Ectodermal cell (in vitro differentiated cells): ENCODE measurements around the gene GATA5.

Experiments used
- H3K27ac ChIP-seq: 2 replicates; pipeline ENCODE4 v1.7.0; 2013; ENCODE audit warnings: mild to moderate bottlenecking, low read depth, low read length; ENCODE audit not compliant: insufficient read depth, poor library complexity, severe bottlenecking
- H3K27me3 ChIP-seq: 2 replicates; pipeline ENCODE4 v1.7.0; 2013; ENCODE audit warnings: mild to moderate bottlenecking, low read length; ENCODE audit not compliant: insufficient read depth, control insufficient read depth, poor library complexity, severe bottlenecking
- H3K36me3 ChIP-seq: one replicate; pipeline ENCODE4 v1.7.0; 2013; ENCODE audit warnings: low read length; ENCODE audit not compliant: control insufficient read depth, insufficient read depth
- H3K4me1 ChIP-seq: one replicate; pipeline ENCODE4 v1.7.0; 2013; ENCODE audit warnings: low read length; ENCODE audit not compliant: control insufficient read depth, insufficient read depth
- H3K4me3 ChIP-seq: 2 replicates; pipeline ENCODE4 v1.7.0; 2013; ENCODE audit warnings: low read depth, low read length, control low read depth; ENCODE audit not compliant: insufficient read depth
- H3K9me3 ChIP-seq: 2 replicates; pipeline ENCODE4 v1.7.0; 2013; ENCODE audit warnings: mild to moderate bottlenecking, low read length, moderate library complexity; ENCODE audit not compliant: control insufficient read depth
- WGBS, 2 experiments: methylation state at CpG; one replicate each; pipeline ENCODE4 v1.1.7; 2013; ENCODE audit warnings: missing lambda C conversion rate in 2 of 2; 5-methylcytosine and 5-hydroxymethylcytosine counted together

The GATA5 gene

GRCh38 chr20:62516338-62516737, 40.5 kb upstream of the GATA5 start:
- Histone ChIP-seq H3K27me3 (no peaks in the 10 kb centered on the region), H3K9me3 (no peaks in the 10 kb centered on the region), H3K36me3 (no peaks in the 10 kb centered on the region), H3K27ac (no peak overlapping the region), H3K4me1 (peaks cover 8% of the 10 kb centered on the region), H3K4me3 (no peak overlapping the region)
- WGBS, 2 experiments = 80 to 86% methylated on average over 13 of the region's 13 CpGs

- Histone ChIP-seq H3K36me3 (no peaks in the 10 kb centered on the region), H3K27ac (no peak overlapping the region), H3K4me1 (peaks cover 9% of the 10 kb centered on the region), H3K9me3 (no peaks in the 10 kb centered on the region), H3K4me3 (no peak overlapping the region), H3K27me3 (no peaks in the 10 kb centered on the region)
- 88 to 91% methylated on average over 12 of the region's 12 CpGs for WGBS, 2 experiments
Measured at GRCh38 chr20:62515826-62516225, 40.0 kb upstream of the GATA5 start.

GRCh38 chr20:62515280-62515679, 39.5 kb upstream of the GATA5 start:
- Histone ChIP-seq H3K36me3 (no peaks in the 10 kb centered on the region), H3K4me3 (no peak overlapping the region), H3K27ac (no peak overlapping the region), H3K4me1 (peaks cover 9% of the 10 kb centered on the region), H3K9me3 (no peaks in the 10 kb centered on the region), H3K27me3 (no peaks in the 10 kb centered on the region)
- WGBS, 2 experiments = 94% methylated on average over 16 of the region's 16 CpGs

- WGBS, 2 experiments = 90 to 94% methylated on average over 14 of the region's 14 CpGs
- H3K27me3 ChIP-seq = no peaks in the 10 kb centered on the region
- H3K36me3 ChIP-seq = no peaks in the 10 kb centered on the region
- no peaks in the 10 kb centered on the region for H3K9me3 ChIP-seq
- no peak overlapping the region for H3K27ac ChIP-seq
- H3K4me3 ChIP-seq = no peak overlapping the region
- H3K4me1 ChIP-seq = peaks cover 9% of the 10 kb centered on the region
Measured at GRCh38 chr20:62513991-62514390, 38.2 kb upstream of the GATA5 start.

GRCh38 chr20:62511915-62512610, 36.3 kb upstream of the GATA5 start:
- H3K36me3 ChIP-seq = no peaks in the 10 kb centered on the region
- WGBS, 2 experiments = 86% methylated on average over 24 of the region's 24 CpGs
- no peaks in the 10 kb centered on the region for H3K27me3 ChIP-seq
- H3K4me3 ChIP-seq = no peak overlapping the region
- H3K4me1 ChIP-seq = peaks cover 9% of the 10 kb centered on the region
- no peak overlapping the region for H3K27ac ChIP-seq
- no peaks in the 10 kb centered on the region for H3K9me3 ChIP-seq

- Histone ChIP-seq H3K4me3 (no peak overlapping the region), H3K36me3 (no peaks in the 10 kb centered on the region), H3K27me3 (no peaks in the 10 kb centered on the region), H3K27ac (no peak overlapping the region), H3K9me3 (no peaks in the 10 kb centered on the region), H3K4me1 (peaks cover 9% of the 10 kb centered on the region)
- WGBS, 2 experiments = 70 to 77% methylated on average over 8 of the region's 8 CpGs
Measured at GRCh38 chr20:62511300-62511914, 35.6 kb upstream of the GATA5 start.

- H3K27me3 ChIP-seq = no peaks in the 10 kb centered on the region
- H3K27ac ChIP-seq = no peak overlapping the region
- peaks cover 9% of the 10 kb centered on the region for H3K4me1 ChIP-seq
- H3K9me3 ChIP-seq = no peaks in the 10 kb centered on the region
- no peaks in the 10 kb centered on the region for H3K36me3 ChIP-seq
- no peak overlapping the region for H3K4me3 ChIP-seq
- 90 to 92% methylated on average over 6 of the region's 6 CpGs for WGBS, 2 experiments
Measured at GRCh38 chr20:62508641-62509051, 32.9 kb upstream of the GATA5 start.

- no peaks in the 10 kb centered on the region for H3K27me3 ChIP-seq
- H3K27ac ChIP-seq = no peak overlapping the region
- H3K4me3 ChIP-seq = no peak overlapping the region
- H3K4me1 ChIP-seq = peaks cover 9% of the 10 kb centered on the region
- H3K9me3 ChIP-seq = no peaks in the 10 kb centered on the region
- no peaks in the 10 kb centered on the region for H3K36me3 ChIP-seq
- 91% methylated on average over 22 of the region's 22 CpGs for whole genome bisulfite sequencing, 2 experiments
Measured at GRCh38 chr20:62507991-62508640, 32.3 kb upstream of the GATA5 start.

GRCh38 chr20:62507323-62507722, 31.5 kb upstream of the GATA5 start:
- H3K27me3 ChIP-seq = no peaks in the 10 kb centered on the region
- no peak overlapping the region for H3K27ac ChIP-seq
- no peaks in the 10 kb centered on the region for H3K9me3 ChIP-seq
- WGBS, 2 experiments = 77 to 82% methylated on average over 7 of the region's 7 CpGs
- H3K4me3 ChIP-seq = no peak overlapping the region
- H3K36me3 ChIP-seq = no peaks in the 10 kb centered on the region
- peaks cover 9% of the 10 kb centered on the region for H3K4me1 ChIP-seq

- Histone ChIP-seq H3K36me3 (no peaks in the 10 kb centered on the region), H3K4me1 (peaks cover 6% of the 10 kb centered on the region), H3K27me3 (no peaks in the 10 kb centered on the region), H3K4me3 (no peak overlapping the region), H3K27ac (no peak overlapping the region), H3K9me3 (no peaks in the 10 kb centered on the region)
- 91 to 94% methylated on average over 16 of the region's 16 CpGs for WGBS, 2 experiments
Measured at GRCh38 chr20:62506791-62507190, 31.0 kb upstream of the GATA5 start.
